OCI-LY7 (cell line): ENCODE data around the gene GTPBP4. TPM values are rescaled to one million over a fixed set of nuclear protein-coding genes. Genes with fewer than 3 reads are reported as not detected.

Experiments
- BruUV-seq: library from RNA; stranded (reverse); fragments of 400-500 nt; replicated peaks from 2 replicates; lab custom pipeline; 2021; lab: Mats Ljungman, UMichigan
- CTCF ChIA-PET: fragments of 300-600 bp; sonication (Branson Sonifier 250); formaldehyde crosslinking; loops from one replicate; lab custom pipeline; 2022; ENCODE audit warnings: antibody characterized with exemption; ENCODE audit not compliant: unreplicated experiment; lab: Charles Lee
- POLR2A ChIA-PET: fragments of 300-600 bp; sonication (Branson Sonifier 250); formaldehyde crosslinking; loops from one replicate; lab custom pipeline; 2022; ENCODE audit warnings: antibody characterized with exemption; lab: Charles Lee
- DNase-seq: peaks from one replicate; pipeline ENCODE4 v3.0.0-alpha.2; 2015; ENCODE audit warnings: low spot score
- H2AFZ ChIP-seq: fragments of 200-600 bp; sonication (generic), shearing (Covaris generic); 2 replicates; pipeline ENCODE4 v1.6.1; 2014; ENCODE audit warnings: mild to moderate bottlenecking, antibody characterized with exemption, low read length, moderate library complexity
- H3K27ac ChIP-seq: fragments of 200-600 bp; sonication (generic); 2 replicates; pipeline ENCODE4 v1.5.1; 2014; ENCODE audit warnings: mixed run types, low read depth, mild to moderate bottlenecking, moderate library complexity, low read length, inconsistent platforms; ENCODE audit not compliant: poor library complexity, severe bottlenecking
- H3K36me3 ChIP-seq: fragments of 200-600 bp; sonication (generic); 2 replicates; pipeline ENCODE4 v1.6.1; 2014; ENCODE audit warnings: mild to moderate bottlenecking, antibody characterized with exemption, low read length, moderate library complexity, mixed read lengths; ENCODE audit not compliant: insufficient read depth
- H3K4me1 ChIP-seq: fragments of 200-600 bp; sonication (generic); 2 replicates; pipeline ENCODE4 v1.5.1; 2014; ENCODE audit warnings: mild to moderate bottlenecking, low read length; ENCODE audit not compliant: insufficient read depth, poor library complexity, severe bottlenecking
- H3K4me2 ChIP-seq: fragments of 200-600 bp; sonication (generic); 2 replicates; pipeline ENCODE4 v1.6.1; 2014; ENCODE audit warnings: mild to moderate bottlenecking, low read length
- H3K4me3 ChIP-seq: fragments of 200-600 bp; sonication (generic); 2 replicates; pipeline ENCODE4 v1.5.1; 2014; ENCODE audit warnings: mild to moderate bottlenecking, low read depth, low read length; ENCODE audit not compliant: poor library complexity, severe bottlenecking
- H3K79me2 ChIP-seq: fragments of 200-600 bp; sonication (generic); 2 replicates; pipeline ENCODE4 v1.6.1; 2016; ENCODE audit warnings: low read depth, mild to moderate bottlenecking, low read length, moderate library complexity, mixed read lengths; ENCODE audit not compliant: insufficient read depth
- H3K9me2 ChIP-seq: fragments of 200-600 bp; sonication (generic); 2 replicates; pipeline ENCODE4 v1.6.1; 2016; ENCODE audit warnings: mild to moderate bottlenecking, low read length, mixed read lengths; ENCODE audit not compliant: insufficient read depth
- H3K9me3 ChIP-seq: fragments of 200-600 bp; sonication (generic); 2 replicates; pipeline ENCODE4 v1.6.1; 2014; ENCODE audit warnings: mild to moderate bottlenecking, mixed run types, low read length, mixed read lengths
- H4K20me1 ChIP-seq: fragments of 200-600 bp; sonication (generic); 2 replicates; pipeline ENCODE4 v1.6.1; 2014; ENCODE audit warnings: mild to moderate bottlenecking, antibody characterized with exemption, low read length, moderate library complexity, mixed read lengths; ENCODE audit not compliant: insufficient read depth
- EZH2phosphoT487 ChIP-seq: fragments of 200-600 bp; sonication (generic); IDR thresholded peaks from 2 replicates; pipeline ENCODE4 v1.6.1; 2018; ENCODE audit warnings: low read depth, borderline replicate concordance, mild to moderate bottlenecking, mixed run types, antibody characterized with exemption, low read length, moderate library complexity, mixed read lengths
- intact Hi-C: fragments of 100-400 bp; cut with micrococcal nuclease; formaldehyde crosslinking; loops from one replicate; pipeline ENCODE4 v1.10.0; 2022; ENCODE audit not compliant: unreplicated experiment
- total RNA-seq, 2 experiments: library from RNA; depleted of rRNA in 1 of 2; stranded (reverse); fragments of >200 nt in 1 of 2; shearing (Covaris generic) in 1 of 2; gene quantifications; 2 replicates each; pipeline ENCODE4 v1.2.3, GENCODE V29; 2014 to 2022
- TF ChIP-seq, protein P1 (sequence below): fragments of 200-600 bp; sonication (generic); conservative IDR thresholded peaks from 2 replicates; pipeline ENCODE4 v1.5.1; 2014; ENCODE audit warnings: mild to moderate bottlenecking, antibody characterized with exemption, low read length, moderate library complexity, mixed read lengths

The GTPBP4 gene
- total RNA-seq, 2 experiments from 2014 or later: 61.0 to 108 TPM

DNA sequence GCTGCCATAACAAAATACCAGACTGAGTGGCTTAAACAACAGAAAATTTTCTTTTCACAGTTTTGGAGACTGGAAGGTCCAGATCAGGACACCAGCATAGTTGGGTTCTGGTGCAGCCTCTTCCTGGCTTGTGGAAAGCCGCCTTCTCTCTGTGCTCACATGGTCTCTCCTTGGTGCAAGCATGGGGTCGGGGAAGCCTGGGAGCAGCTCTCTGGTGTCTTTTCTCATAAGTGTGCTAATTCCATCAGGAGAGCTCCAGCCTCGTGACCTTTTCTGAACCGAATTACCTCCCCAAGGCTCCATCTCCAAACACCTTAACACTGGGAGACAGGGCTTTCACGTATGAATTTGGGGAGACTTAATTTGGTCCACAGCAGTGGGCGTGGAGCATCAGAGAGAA lies 4.8 kb upstream of the GTPBP4 start:
- ChIA-PET CTCF (no interaction called here), POLR2A (interaction anchor here (0.6 kb wide), 1 partner anchor 380 kb away, joined by 7 read pairs; no protein-coding TSS in a partner anchor)
- no peak for DNase-seq
- no TSS peak for BruUV-seq
- Histone ChIP-seq H3K27ac (no peak overlapping the region), H2AFZ (no peak overlapping the region), H3K79me2 (peaks cover 10% of the 10 kb centered on the region), H3K36me3 (peaks cover under 1% of the 10 kb centered on the region; the same call in 1 of the 2 replicates), H3K9me3 (peaks cover 25% of the 10 kb centered on the region), H3K4me1 (peaks cover 10% of the 10 kb centered on the region), H3K4me3 (no peak overlapping the region), H3K4me2 (no peak overlapping the region), H4K20me1 (no peaks in the 10 kb centered on the region), H3K9me2 (no peaks in the 10 kb centered on the region)
- TF ChIP-seq, protein P1, sequence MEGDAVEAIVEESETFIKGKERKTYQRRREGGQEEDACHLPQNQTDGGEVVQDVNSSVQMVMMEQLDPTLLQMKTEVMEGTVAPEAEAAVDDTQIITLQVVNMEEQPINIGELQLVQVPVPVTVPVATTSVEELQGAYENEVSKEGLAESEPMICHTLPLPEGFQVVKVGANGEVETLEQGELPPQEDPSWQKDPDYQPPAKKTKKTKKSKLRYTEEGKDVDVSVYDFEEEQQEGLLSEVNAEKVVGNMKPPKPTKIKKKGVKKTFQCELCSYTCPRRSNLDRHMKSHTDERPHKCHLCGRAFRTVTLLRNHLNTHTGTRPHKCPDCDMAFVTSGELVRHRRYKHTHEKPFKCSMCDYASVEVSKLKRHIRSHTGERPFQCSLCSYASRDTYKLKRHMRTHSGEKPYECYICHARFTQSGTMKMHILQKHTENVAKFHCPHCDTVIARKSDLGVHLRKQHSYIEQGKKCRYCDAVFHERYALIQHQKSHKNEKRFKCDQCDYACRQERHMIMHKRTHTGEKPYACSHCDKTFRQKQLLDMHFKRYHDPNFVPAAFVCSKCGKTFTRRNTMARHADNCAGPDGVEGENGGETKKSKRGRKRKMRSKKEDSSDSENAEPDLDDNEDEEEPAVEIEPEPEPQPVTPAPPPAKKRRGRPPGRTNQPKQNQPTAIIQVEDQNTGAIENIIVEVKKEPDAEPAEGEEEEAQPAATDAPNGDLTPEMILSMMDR: no peak
- TF ChIP-seq EZH2phosphoT487: no peak
- intact Hi-C loops: no loop called here

- ChIA-PET CTCF (no interaction called here), POLR2A (no interaction called here)
- Histone ChIP-seq H3K4me3 (no peak overlapping the region), H2AFZ (no peak overlapping the region), H3K27ac (no peak overlapping the region), H3K36me3 (peaks cover 7% of the 10 kb centered on the region; the same call in 1 of the 2 replicates), H3K9me3 (peaks cover 18% of the 10 kb centered on the region), H4K20me1 (no peaks in the 10 kb centered on the region), H3K9me2 (no peaks in the 10 kb centered on the region), H3K4me2 (no peak overlapping the region), H3K4me1 (peaks cover 10% of the 10 kb centered on the region), H3K79me2 (peaks cover 17% of the 10 kb centered on the region)
- DNase-seq: no peak
- intact Hi-C loops: no loop called here
- no TSS peak for BruUV-seq
- TF ChIP-seq EZH2phosphoT487: no peak
- TF ChIP-seq, protein P1: no peak
Observed at GRCh38 chr10:983971-984655, 4.1 kb upstream of the GTPBP4 start.

GRCh38 chr10:985361-985760 lies 2.9 kb upstream of the GTPBP4 start:
- peaks cover 10% of the 10 kb centered on the region; the same call in 1 of the 2 replicates for H4K20me1 ChIP-seq
- peaks cover 19% of the 10 kb centered on the region for H3K36me3 ChIP-seq
- no peak overlapping the region for H3K27ac ChIP-seq
- H3K79me2 ChIP-seq: peaks cover 29% of the 10 kb centered on the region
- peaks cover 20% of the 10 kb centered on the region for H3K4me1 ChIP-seq
- no TSS peak for BruUV-seq
- H3K9me2 ChIP-seq: no peaks in the 10 kb centered on the region
- no peak overlapping the region for H2AFZ ChIP-seq
- H3K4me3 ChIP-seq: no peak overlapping the region
- TF ChIP-seq, protein P1: no peak
- no peak for TF ChIP-seq EZH2phosphoT487
- DNase-seq: no peak
- CTCF ChIA-PET: interaction anchor here (0.5 kb wide), 1 partner anchor 986 kb away, joined by 3 read pairs; no protein-coding TSS in a partner anchor
- no peak overlapping the region for H3K4me2 ChIP-seq
- peaks cover 10% of the 10 kb centered on the region for H3K9me3 ChIP-seq
- intact Hi-C loops: no loop called here
- POLR2A ChIA-PET: interaction anchor here (2.5 kb wide), 1 partner anchor 13 kb away, joined by 13 read pairs; no protein-coding TSS in a partner anchor
